H9 (cell line): ENCODE data around the gene APOB. TPM values are rescaled to one million over a fixed set of nuclear protein-coding genes. Genes with fewer than 3 reads are reported as not detected.

Experiments
- DNase-seq: peaks from one replicate; pipeline ENCODE4 v3.0.0-alpha.2; 2017
- H2AFZ ChIP-seq: one replicate; pipeline ENCODE4 v1.6.1; 2013; ENCODE audit warnings: mild to moderate bottlenecking, low read length, control low read depth, moderate library complexity
- H2AK5ac ChIP-seq: 2 replicates; pipeline ENCODE4 v1.6.1; 2013; ENCODE audit warnings: low read length, control low read depth, mixed read lengths; ENCODE audit not compliant: insufficient read length
- H2BK120ac ChIP-seq: one replicate; pipeline ENCODE4 v1.6.1; 2013; ENCODE audit warnings: low read depth, mild to moderate bottlenecking, low read length, control low read depth, inconsistent platforms; ENCODE audit not compliant: poor library complexity, severe bottlenecking
- H2BK12ac ChIP-seq: 2 replicates; pipeline ENCODE4 v1.6.1; 2013; ENCODE audit warnings: low read length, control low read depth, mixed read lengths, low read depth; ENCODE audit not compliant: insufficient read length
- H2BK15ac ChIP-seq: 2 replicates; pipeline ENCODE4 v1.6.1; 2013; ENCODE audit warnings: low read depth, low read length, control low read depth
- H2BK20ac ChIP-seq: one replicate; pipeline ENCODE4 v1.6.1; 2013; ENCODE audit warnings: low read depth, mild to moderate bottlenecking, low read length, control low read depth, inconsistent platforms; ENCODE audit not compliant: poor library complexity, severe bottlenecking
- H2BK5ac ChIP-seq: 2 replicates; pipeline ENCODE4 v1.6.1; 2013; ENCODE audit warnings: low read length, control low read depth, mixed read lengths; ENCODE audit not compliant: insufficient read length
- H3K14ac ChIP-seq: 2 replicates; pipeline ENCODE4 v1.6.1; 2013; ENCODE audit warnings: low read length, control low read depth; ENCODE audit not compliant: insufficient read depth
- H3K18ac ChIP-seq: 2 replicates; pipeline ENCODE4 v1.6.1; 2013; ENCODE audit warnings: low read depth, mild to moderate bottlenecking, mixed read lengths, low read length, control low read depth; ENCODE audit not compliant: insufficient read length
- H3K23ac ChIP-seq: 2 replicates; pipeline ENCODE4 v1.6.1; 2013; ENCODE audit warnings: low read length, control low read depth, mixed read lengths, low read depth; ENCODE audit not compliant: insufficient read length
- H3K23me2 ChIP-seq: 2 replicates; pipeline ENCODE4 v1.6.1; 2013; ENCODE audit warnings: low read depth, mild to moderate bottlenecking, mixed read lengths, low read length, control low read depth; ENCODE audit not compliant: insufficient read length, poor library complexity, severe bottlenecking
- H3K27ac ChIP-seq: 2 replicates; pipeline ENCODE4 v1.5.1; 2013; ENCODE audit warnings: low read length, control low read depth, mixed read lengths, low read depth; ENCODE audit not compliant: insufficient read length
- H3K27me3 ChIP-seq: 2 replicates; pipeline ENCODE4 v1.6.1; 2013; ENCODE audit warnings: low read length, control low read depth, inconsistent platforms; ENCODE audit not compliant: insufficient read depth
- H3K4ac ChIP-seq: 2 replicates; pipeline ENCODE4 v1.6.1; 2013; ENCODE audit warnings: low read depth, mild to moderate bottlenecking, control low read depth, inconsistent platforms, low read length, moderate library complexity
- H3K4me1 ChIP-seq: 2 replicates; pipeline ENCODE4 v1.6.1; 2013; ENCODE audit warnings: low read length, control low read depth, inconsistent platforms; ENCODE audit not compliant: insufficient read depth
- H3K4me2 ChIP-seq: 2 replicates; pipeline ENCODE4 v1.6.1; 2013; ENCODE audit warnings: low read length, control low read depth, mixed read lengths; ENCODE audit not compliant: insufficient read length, insufficient read depth
- H3K56ac ChIP-seq: 2 replicates; pipeline ENCODE4 v1.6.1; 2013; ENCODE audit warnings: low read depth, mild to moderate bottlenecking, mixed read lengths, low read length, control low read depth; ENCODE audit not compliant: insufficient read length
- H3K79me1 ChIP-seq: 2 replicates; pipeline ENCODE4 v1.6.1; 2013; ENCODE audit warnings: low read depth, mild to moderate bottlenecking, moderate library complexity, low read length, control low read depth, inconsistent platforms; ENCODE audit not compliant: insufficient read depth, poor library complexity, severe bottlenecking
- H3K79me2 ChIP-seq: 2 replicates; pipeline ENCODE4 v1.6.1; 2013; ENCODE audit warnings: low read length, control low read depth, inconsistent platforms; ENCODE audit not compliant: insufficient read depth
- H3K9ac ChIP-seq: 2 replicates; pipeline ENCODE4 v1.6.1; 2013; ENCODE audit warnings: low read length, control low read depth, mixed read lengths; ENCODE audit not compliant: insufficient read length; ENCODE audit errors: extremely low read depth
- H3K9me3 ChIP-seq: one replicate; pipeline ENCODE4 v1.6.1; 2013; ENCODE audit warnings: low read depth, low read length, inconsistent platforms; ENCODE audit not compliant: control insufficient read depth
- H3T11ph ChIP-seq: one replicate; pipeline ENCODE4 v1.6.1; 2013; ENCODE audit warnings: mild to moderate bottlenecking, low read length, control low read depth, inconsistent platforms
- H4K20me1 ChIP-seq: one replicate; pipeline ENCODE4 v1.6.1; 2013; ENCODE audit not compliant: control insufficient read depth, insufficient read length, insufficient read depth
- H4K5ac ChIP-seq: 2 replicates; pipeline ENCODE4 v1.6.1; 2013; ENCODE audit warnings: low read depth, mild to moderate bottlenecking, mixed read lengths, low read length, control low read depth; ENCODE audit not compliant: insufficient read length
- H4K8ac ChIP-seq: replicated peaks from 2 replicates; pipeline ENCODE4 v1.6.1; 2013; ENCODE audit warnings: low read length, control low read depth, mixed read lengths, low read depth; ENCODE audit not compliant: insufficient read length
- H4K91ac ChIP-seq: 2 replicates; pipeline ENCODE4 v1.6.1; 2013; ENCODE audit warnings: low read depth, mild to moderate bottlenecking, moderate library complexity, mixed read lengths, low read length, control low read depth; ENCODE audit not compliant: insufficient read length
- H3K27ac Mint-ChIP-seq, 3 experiments: 2 replicates in 2 of 3; 3 replicates in 1 of 3; pipeline ENCODE4 v1.8.0; 2020 to 2021; ENCODE audit warnings: mixed read lengths in 3 of 3, mild to moderate bottlenecking in 1 of 3, moderate library complexity in 1 of 3
- H3K27me3 Mint-ChIP-seq: 2 replicates; pipeline ENCODE4 v1.8.0; 2021; ENCODE audit warnings: low read depth, mild to moderate bottlenecking, moderate library complexity, mixed read lengths
- H3K36me3 Mint-ChIP-seq, 3 experiments: 2 replicates in 2 of 3; 3 replicates in 1 of 3; pipeline ENCODE4 v1.8.0; 2020 to 2021; ENCODE audit warnings: low read depth in 3 of 3, mixed read lengths in 3 of 3; ENCODE audit not compliant: insufficient read depth in 1 of 3
- H3K4me1 Mint-ChIP-seq, 2 experiments: 2 replicates each; pipeline ENCODE4 v1.8.0; 2020; ENCODE audit warnings: mixed read lengths in 2 of 2
- H3K4me3 Mint-ChIP-seq, 2 experiments: 2 replicates in 1 of 2; 3 replicates in 1 of 2; pipeline ENCODE4 v1.8.0; 2020 to 2021; ENCODE audit warnings: mild to moderate bottlenecking in 2 of 2, mixed read lengths in 2 of 2, moderate library complexity in 1 of 2
- H3K9me3 Mint-ChIP-seq, 2 experiments: 2 replicates in 1 of 2; 3 replicates in 1 of 2; pipeline ENCODE4 v1.8.0; 2020; ENCODE audit warnings: mild to moderate bottlenecking in 2 of 2, mixed read lengths in 2 of 2, moderate library complexity in 1 of 2
- WGBS: extraction: QIAGEN DNeasy Blood & Tissue Kit; methylation state at CpG from one replicate; pipeline ENCODE4 v1.1.7; 2013; ENCODE audit warnings: missing lambda C conversion rate, low lambda C conversion rate, mixed read lengths; ENCODE audit not compliant: insufficient read length; ENCODE audit errors: extremely low coverage; 5-methylcytosine and 5-hydroxymethylcytosine counted together
- total RNA-seq: library from RNA; stranded (reverse); gene quantifications from 2 replicates; pipeline ENCODE4 v1.2.1, GENCODE V29; 2021
- TF ChIP-seq, protein P1 (sequence below): fragments of 200-600 bp; sonication (generic); conservative IDR thresholded peaks from 3 replicates; pipeline ENCODE4 v1.8.0; 2021; ENCODE audit warnings: antibody characterized with exemption, mild to moderate bottlenecking

The APOB gene
- total RNA-seq, 1 experiment from 2014 or later: 0.26 TPM

DNA sequence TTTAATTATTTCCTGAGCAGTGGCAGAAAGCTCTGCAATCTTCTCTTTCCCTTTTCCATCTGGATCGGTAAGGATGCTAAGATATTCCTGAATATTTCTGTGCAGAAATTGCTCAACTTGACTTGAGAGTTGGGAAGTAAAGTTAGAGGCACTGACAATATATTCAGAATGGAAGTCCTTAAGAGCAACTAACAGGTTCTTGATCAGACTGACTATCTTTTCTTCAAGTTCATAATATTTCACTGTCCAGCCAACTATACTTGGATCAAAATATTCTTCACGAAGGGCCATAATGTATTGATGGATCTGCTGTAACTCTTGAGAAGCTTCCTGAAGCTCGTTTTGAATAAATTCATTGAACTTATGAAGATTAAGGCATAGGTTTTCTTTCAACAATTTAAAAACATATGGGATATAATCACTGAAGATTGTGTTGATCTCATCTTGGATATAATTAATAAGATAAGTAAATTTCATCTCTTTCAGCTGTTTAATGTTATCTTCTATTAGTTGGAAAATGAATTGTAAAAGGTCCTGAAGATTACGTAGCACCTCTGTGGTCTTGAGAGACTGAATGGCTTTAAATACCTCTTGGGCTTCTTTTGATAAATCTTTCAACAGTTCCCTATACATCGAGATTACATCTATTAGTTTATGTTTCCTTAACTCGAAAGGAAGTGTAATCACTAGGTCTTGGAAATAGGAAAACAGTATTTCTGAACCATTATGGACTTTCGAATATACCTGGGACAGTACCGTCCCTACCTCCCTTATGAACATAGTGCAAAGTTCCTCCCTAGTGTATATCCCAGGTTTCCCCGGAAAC, 41.7 kb downstream of the APOB start:
- no peak overlapping the region for H2BK20ac ChIP-seq
- no peaks in the 10 kb centered on the region for H3K36me3 Mint-ChIP-seq
- peaks cover 0 to 4% of the 10 kb centered on the region in 2 experiments; a peak in 3 of 5 replicates for H3K9me3 Mint-ChIP-seq

More for the DNA sequence above, 41.7 kb downstream of the APOB start:
- H3K4me1 Mint-ChIP-seq: no peaks in the 10 kb centered on the region
- WGBS: no CpG with 5 or more reads among the region's 9 CpGs
- no peak overlapping the region for H2BK5ac ChIP-seq
- no peak overlapping the region for H2AFZ ChIP-seq
- H3K9ac ChIP-seq: no peak overlapping the region
- no peak overlapping the region for H2BK15ac ChIP-seq
- H3K56ac ChIP-seq: no peak overlapping the region
- H3K4ac ChIP-seq: no peak overlapping the region
- no peak overlapping the region for H4K91ac ChIP-seq
- H3K27ac ChIP-seq: no peak overlapping the region
- H2BK120ac ChIP-seq: no peak overlapping the region
- H3K23ac ChIP-seq: no peak overlapping the region
- no peak overlapping the region for H3K4me2 ChIP-seq
- TF ChIP-seq, protein P1, sequence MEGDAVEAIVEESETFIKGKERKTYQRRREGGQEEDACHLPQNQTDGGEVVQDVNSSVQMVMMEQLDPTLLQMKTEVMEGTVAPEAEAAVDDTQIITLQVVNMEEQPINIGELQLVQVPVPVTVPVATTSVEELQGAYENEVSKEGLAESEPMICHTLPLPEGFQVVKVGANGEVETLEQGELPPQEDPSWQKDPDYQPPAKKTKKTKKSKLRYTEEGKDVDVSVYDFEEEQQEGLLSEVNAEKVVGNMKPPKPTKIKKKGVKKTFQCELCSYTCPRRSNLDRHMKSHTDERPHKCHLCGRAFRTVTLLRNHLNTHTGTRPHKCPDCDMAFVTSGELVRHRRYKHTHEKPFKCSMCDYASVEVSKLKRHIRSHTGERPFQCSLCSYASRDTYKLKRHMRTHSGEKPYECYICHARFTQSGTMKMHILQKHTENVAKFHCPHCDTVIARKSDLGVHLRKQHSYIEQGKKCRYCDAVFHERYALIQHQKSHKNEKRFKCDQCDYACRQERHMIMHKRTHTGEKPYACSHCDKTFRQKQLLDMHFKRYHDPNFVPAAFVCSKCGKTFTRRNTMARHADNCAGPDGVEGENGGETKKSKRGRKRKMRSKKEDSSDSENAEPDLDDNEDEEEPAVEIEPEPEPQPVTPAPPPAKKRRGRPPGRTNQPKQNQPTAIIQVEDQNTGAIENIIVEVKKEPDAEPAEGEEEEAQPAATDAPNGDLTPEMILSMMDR: no peak
- H3K27me3 Mint-ChIP-seq: peaks cover 20% of the 10 kb centered on the region
- H3K79me1 ChIP-seq: no peaks in the 10 kb centered on the region
- H4K5ac ChIP-seq: no peak overlapping the region
- no peaks in the 10 kb centered on the region for H3K4me1 ChIP-seq
- H4K8ac ChIP-seq: no peak overlapping the region
- no peak overlapping the region for H3K18ac ChIP-seq
- H2BK12ac ChIP-seq: no peak overlapping the region
- no peak for DNase-seq
- H3T11ph ChIP-seq: no peak overlapping the region
- no peak overlapping the region for H2AK5ac ChIP-seq
- no peak overlapping the region for H3K27ac Mint-ChIP-seq
- H3K27me3 ChIP-seq: no peaks in the 10 kb centered on the region
- no peak overlapping the region for H3K14ac ChIP-seq
- no peaks in the 10 kb centered on the region for H3K79me2 ChIP-seq
- no peaks in the 10 kb centered on the region for H3K23me2 ChIP-seq
- no peak overlapping the region for H3K4me3 Mint-ChIP-seq
- H4K20me1 ChIP-seq: no peaks in the 10 kb centered on the region
- no peaks in the 10 kb centered on the region for H3K9me3 ChIP-seq
